HG03571 (cell line): ENCODE results near the gene BEX3.
"Not testable (repeated sequence)": the region's sequence is repeated elsewhere in the genome, so short reads cannot be mapped to it uniquely, and the experiment has no call there.

Source experiments
- ATAC-seq: cut with Tn5 transposase; IDR thresholded peaks from one replicate; pipeline ENCODE4 v1.9.1; 2021; ENCODE audit not compliant: unreplicated experiment

Gene BEX3

DNA sequence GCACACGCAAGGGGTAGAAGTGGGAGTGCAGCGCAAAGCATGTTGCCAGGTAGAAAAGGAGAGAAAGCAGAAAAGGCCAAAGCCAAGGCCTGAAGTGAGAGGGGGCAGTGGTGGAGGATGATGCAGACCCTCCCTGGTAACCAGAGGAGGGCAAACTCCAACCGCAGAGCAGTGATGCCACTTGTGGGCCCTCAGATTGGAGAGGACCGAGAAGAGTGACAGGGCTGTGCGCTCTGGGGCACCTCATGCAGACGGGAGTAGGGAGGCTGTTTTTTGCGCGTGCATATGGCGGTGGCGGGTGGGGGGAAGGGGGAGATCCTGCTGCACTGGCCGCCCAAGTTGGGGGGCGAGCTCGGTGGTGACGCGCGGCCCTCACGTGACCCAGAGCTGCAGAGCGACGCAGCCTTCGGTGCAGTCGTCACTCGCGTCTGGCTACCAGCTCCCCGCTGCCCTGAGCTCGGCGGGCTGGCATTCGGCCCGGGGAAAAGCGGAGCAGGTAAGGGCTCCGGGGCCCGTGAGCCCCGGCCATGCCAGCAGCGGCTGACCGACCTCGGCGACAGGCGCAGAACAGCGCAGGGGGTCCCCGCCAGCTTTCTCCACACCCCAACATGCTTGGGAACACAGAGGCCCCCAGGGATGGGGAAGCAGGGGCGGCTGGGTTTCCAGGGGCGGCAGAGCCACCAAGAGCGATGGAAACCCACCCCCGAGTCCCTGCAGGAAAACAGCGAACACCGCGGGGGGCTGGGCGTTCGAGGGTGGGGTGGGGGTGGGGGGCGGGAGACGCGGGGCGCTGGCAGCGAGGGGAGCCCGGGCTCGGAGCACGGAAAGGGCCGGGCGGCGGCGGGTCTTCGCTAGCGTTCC, at the start of gene BEX3:
TSS of gene BEX3 (plus strand) at position 421 of the 861 bp plus-strand sequence. CDS start 984 bp downstream, outside the sequence.
- ATAC-seq, result no peak

DNA sequence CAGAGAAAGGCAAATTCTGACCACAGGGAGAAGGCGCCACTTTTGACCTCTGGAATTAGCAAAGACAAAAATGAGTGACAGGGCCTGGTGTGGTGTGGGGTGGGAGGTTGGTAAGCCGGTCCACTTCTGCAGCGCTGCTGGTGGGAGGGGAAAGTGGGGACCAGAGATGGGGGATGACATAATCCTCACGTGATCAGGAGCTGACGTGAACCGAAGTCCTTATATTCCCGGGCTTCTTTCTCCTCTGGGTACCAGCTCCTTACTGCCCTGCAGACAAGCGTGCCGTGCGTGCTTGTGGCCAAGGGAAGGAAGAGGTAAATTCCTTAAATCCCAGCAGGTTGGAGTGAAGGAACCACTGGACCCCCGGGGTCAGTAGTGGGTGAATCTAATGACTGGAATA, 46.3 kb upstream of the BEX3 start, which contains the start of gene TCEAL7:
TSS of gene TCEAL7 (plus strand) at position 249 of the 400 bp plus-strand sequence. CDS start 1,165 bp downstream, outside the sequence.
- no peak for ATAC-seq

DNA sequence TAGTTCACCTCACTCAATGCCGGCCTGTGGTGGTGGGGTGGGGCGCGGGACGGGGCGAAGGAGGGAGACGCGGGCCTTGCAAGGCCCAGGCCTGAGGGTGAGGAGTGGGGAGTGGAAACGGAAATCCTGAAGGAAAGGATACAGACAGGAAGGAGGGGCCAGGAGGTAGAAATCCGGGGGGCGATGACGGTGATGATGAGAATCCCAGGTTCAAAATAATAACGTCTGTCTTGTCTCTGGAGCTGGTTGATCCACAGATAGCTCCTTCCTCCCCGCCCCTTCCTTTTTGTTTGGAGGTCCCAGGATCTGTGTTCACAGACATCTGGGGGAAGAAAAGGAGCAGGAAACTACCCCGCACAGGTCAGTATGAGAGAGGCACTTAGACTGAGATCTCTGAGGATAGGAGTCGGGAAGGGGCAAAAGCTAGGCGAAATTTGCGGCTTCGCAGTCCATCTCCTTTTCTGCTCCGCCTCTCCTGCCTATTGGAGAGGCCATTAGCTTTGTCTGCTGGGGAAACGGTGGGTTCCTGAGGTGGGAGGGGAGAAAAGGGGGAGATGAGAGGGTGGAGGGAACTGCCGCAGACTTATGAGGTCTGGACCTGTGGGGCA, 45.6 kb upstream of the BEX3 start:
- ATAC-seq, result no peak

GRCh38 chrX:103338663-103339062, 37.7 kb upstream of the BEX3 start:
- ATAC-seq, result no peak

GRCh38 chrX:103343105-103343504, 33.2 kb upstream of the BEX3 start:
- ATAC-seq, result no peak

GRCh38 chrX:103344606-103345005, 31.7 kb upstream of the BEX3 start:
- ATAC-seq, result no peak

DNA sequence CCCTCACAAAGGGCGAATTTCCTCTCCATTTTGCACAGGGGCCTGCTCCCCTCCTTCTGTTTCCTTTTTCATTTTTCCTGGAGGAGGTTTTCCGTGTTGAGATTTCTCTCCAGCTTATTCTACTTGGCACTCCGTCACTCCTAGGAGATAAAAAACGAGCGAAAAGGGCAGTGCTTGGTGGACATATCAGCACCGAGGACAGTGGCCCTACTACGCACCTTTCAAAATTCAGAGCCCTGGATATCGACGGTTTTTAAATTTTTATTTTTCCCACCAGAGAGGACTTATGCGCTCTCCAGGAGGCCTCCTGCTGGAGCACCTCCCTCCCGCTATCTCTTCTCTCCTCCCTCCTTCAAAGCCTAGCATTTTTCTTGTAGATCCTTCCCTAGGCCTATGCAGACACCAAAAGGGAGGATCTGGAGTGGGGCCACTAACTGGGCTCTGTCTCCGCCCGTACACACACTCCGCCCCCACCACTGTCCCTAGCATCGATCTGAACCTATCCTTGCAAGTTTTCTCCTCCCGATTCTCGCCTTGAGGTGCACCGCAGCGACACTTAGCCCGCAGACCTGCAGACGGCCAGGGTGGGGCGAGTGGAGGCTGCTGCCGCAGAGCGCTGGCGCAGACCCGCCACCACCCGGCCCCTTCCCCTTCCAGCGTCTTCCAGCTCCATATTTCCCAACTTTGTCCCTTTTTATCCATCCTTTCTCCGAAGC, 28.5 kb upstream of the BEX3 start:
- ATAC-seq, result no peak

DNA sequence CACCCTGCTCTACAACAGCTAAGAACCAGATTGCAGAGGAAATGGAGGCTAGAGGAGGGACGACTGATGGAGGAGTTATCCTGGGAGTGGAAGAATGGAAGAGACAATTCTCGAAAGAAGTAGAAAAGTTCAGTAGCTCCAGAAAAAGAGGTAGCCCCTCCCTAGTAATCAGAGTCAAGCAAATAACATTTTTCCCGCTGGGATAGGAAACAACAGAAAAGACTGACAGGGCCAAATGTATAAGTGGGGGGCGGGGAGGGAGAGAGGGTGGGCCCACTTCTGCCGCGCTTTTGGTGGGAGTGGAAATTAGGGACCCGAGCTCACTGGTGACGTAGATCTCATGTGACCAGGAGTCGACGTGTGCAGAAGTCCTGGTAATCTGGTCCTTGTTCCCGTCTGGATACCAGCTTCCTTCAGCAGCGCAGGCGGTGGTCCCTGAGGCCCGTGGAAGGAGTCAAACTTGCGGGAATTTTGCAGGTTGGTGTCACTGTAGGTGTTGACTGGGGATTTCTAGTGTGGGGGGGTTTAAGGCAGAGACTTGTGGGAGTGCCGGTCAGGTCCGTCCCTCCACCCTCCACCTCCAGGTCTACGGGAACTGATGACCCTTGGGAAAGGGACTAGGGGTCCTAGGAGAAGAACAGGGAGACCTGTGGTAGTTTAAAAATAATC, 20.1 kb upstream of the BEX3 start, which contains the start of gene TCEAL9:
TSS of gene TCEAL9 (plus strand) at position 377 of the 669 bp plus-strand sequence. CDS start 1,179 bp downstream, outside the sequence.
- ATAC-seq, result no peak

GRCh38 chrX:103356858-103357257, 19.5 kb upstream of the BEX3 start:
- ATAC-seq, result no peak

DNA sequence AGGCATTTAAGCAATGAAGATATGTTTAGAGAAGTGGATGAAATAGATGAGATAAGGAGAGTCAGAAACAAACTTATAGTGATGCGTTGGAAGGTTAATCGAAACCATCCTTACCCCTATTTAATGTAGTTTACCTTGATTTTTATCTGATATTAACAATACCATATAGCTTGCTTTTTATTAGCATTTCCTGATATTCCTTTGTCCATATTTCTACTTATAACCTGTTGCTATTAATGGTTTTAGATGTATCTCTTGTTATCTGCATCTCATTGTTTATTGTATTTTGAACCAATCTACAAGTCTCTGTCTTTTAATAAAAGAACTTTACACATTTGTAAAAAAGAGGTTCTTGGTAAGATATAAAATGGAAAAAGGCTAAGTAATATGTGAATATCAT, 18.5 kb upstream of the BEX3 start:
- no peak for ATAC-seq

GRCh38 chrX:103359605-103360004, 16.7 kb upstream of the BEX3 start:
- ATAC-seq, result not testable (repeated sequence)

DNA sequence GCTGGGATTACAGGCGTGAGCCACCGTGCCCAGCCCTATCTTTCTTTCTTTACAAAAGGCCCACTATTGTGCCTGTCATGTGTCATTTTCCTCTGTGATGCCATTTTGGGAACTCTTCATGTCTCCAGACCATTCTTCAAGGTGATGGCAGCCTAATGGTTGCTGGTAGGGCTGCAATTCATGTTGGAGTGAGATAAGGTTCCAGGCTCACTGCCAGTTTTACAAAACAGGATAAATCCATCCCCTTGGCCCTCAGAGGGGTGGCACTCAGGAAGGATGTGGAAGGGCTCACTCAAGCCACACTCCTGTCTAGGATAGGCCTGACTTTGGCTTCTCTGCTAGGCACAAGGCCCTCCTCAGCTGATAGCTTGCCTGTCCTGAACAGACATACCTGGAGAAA, 16.2 kb upstream of the BEX3 start:
- no peak for ATAC-seq

- no peak for ATAC-seq
Measured at GRCh38 chrX:103360916-103361315, 15.4 kb upstream of the BEX3 start.

- no peak for ATAC-seq
Measured at GRCh38 chrX:103361798-103362197, 14.5 kb upstream of the BEX3 start.

DNA sequence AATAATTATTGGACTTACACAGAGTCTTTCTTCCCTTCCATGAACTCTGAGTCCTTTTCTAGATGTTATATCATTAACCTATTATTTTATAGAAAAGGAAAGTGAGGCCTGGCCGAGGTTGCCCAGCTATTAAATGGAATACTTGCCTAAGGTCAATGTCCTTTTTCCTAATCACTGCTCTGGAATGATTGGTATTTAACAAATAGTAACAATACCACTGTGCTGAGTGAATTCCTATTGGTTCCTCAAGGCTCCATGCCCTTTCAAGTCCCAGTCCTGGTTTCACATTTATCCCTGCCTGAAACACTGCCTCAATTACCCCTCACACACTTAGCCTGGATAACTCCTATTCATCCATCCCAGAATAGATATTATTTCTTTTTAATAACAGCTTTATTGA, 13.9 kb upstream of the BEX3 start:
- no peak for ATAC-seq

- no peak for ATAC-seq
Measured at GRCh38 chrX:103363046-103363445, 13.3 kb upstream of the BEX3 start.

GRCh38 chrX:103367502-103367901, 8.8 kb upstream of the BEX3 start:
- ATAC-seq, result no peak

- ATAC-seq, result no peak
Measured at GRCh38 chrX:103369479-103369878, 6.9 kb upstream of the BEX3 start.

GRCh38 chrX:103372886-103373285, 3.5 kb upstream of the BEX3 start:
- ATAC-seq, result no peak

DNA sequence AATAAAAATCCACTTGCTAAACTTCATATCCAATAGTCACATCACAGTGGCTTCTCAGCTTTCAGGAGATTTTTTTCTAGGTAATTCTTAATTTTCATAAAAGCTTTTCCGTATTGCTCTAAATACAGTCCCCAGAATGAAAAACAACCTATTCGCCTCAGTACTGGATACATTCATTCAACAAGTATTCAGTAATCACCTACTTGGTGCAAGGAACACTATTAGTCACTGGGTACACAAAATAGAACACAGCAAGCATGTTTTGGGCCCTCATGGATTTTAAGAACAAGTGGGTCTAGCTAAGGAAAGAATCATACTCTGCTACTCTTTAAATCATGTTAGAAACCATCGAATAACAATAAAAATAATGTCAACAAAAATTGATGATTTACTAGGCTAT, 2.8 kb upstream of the BEX3 start:
- no peak for ATAC-seq

DNA sequence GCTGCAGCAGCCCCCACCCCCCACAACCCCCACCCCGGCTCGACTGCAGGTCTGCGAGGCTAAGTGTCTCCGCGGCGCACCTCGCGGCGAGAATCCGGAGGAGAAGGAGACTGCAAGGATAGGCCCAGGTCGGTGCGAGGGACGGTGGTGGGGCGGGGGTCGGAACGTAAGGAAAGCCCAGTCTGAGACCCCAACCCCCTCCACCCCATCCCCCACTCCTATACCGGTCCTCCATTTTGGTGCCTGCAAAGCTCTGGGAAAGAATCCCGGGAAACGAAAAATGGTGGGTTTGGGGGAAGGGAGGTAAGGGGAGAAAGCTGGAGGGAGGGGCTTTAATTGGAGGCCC, 614 bp downstream of the BEX3 start:
- ATAC-seq, result no peak
